CD4-positive, alpha-beta T cell (primary cell): Measurements from ENCODE around the gene PLXNB3. TPM values are rescaled to one million over a fixed set of nuclear protein-coding genes. Genes with fewer than 3 reads are reported as not detected.

Experiments
- ATAC-seq: fragments of 200-7000 bp; cut with Tn5 transposase; one replicate; pipeline ENCODE4 v1.10.0; 2022; ENCODE audit warnings: mild to moderate bottlenecking; ENCODE audit not compliant: poor library complexity
- CTCF ChIA-PET: fragments of 350-600 bp; sonication (Branson Sonifier 250); formaldehyde crosslinking; loops from one replicate; lab custom pipeline; 2021; ENCODE audit warnings: antibody characterized with exemption, inconsistent platforms; lab: Charles Lee
- POLR2A ChIA-PET: fragments of 350-600 bp; sonication (Branson Sonifier 250); formaldehyde crosslinking; loops from one replicate; lab custom pipeline; 2021; ENCODE audit warnings: antibody characterized with exemption, inconsistent platforms; lab: Charles Lee
- DNase-seq, 14 experiments: peaks; one replicate each; pipeline ENCODE4 v3.0.0-alpha.2; 2013 to 2020; ENCODE audit warnings: mixed read lengths in 2 of 14
- H3K27ac ChIP-seq, 2 donors: one replicate each; pipeline versions ENCODE4 v1.5.1 to v1.7.0; 2013; ENCODE audit warnings: low read length in 2 of 2, low read depth in 1 of 2, mild to moderate bottlenecking in 1 of 2
- H3K27me3 ChIP-seq, 2 experiments: 1 replicate in 1 of 2; 2 replicates in 1 of 2; pipeline versions ENCODE4 v1.6.1 to v1.7.0; 2013; ENCODE audit warnings: low read length in 2 of 2, control low read depth in 1 of 2, mild to moderate bottlenecking in 1 of 2, moderate library complexity in 1 of 2; ENCODE audit not compliant: insufficient read depth in 2 of 2, control insufficient read depth in 1 of 2
- H3K36me3 ChIP-seq: one replicate; pipeline ENCODE4 v1.6.1; 2013; ENCODE audit warnings: low read length, control low read depth; ENCODE audit not compliant: insufficient read depth
- H3K4me1 ChIP-seq: one replicate; pipeline ENCODE4 v1.6.1; 2013; ENCODE audit warnings: low read length, control low read depth; ENCODE audit not compliant: insufficient read depth
- H3K4me3 ChIP-seq: one replicate; pipeline ENCODE4 v1.5.1; 2013; ENCODE audit warnings: mild to moderate bottlenecking, low read length, moderate library complexity
- H3K9me3 ChIP-seq, 2 experiments: 1 replicate in 1 of 2; 2 replicates in 1 of 2; pipeline versions ENCODE4 v1.6.1 to v1.7.0; 2013; ENCODE audit warnings: low read length in 2 of 2, mild to moderate bottlenecking in 2 of 2, control low read depth in 1 of 2, moderate library complexity in 1 of 2; ENCODE audit not compliant: control insufficient read depth in 1 of 2, insufficient read depth in 1 of 2
- H3K27ac Mint-ChIP-seq: one replicate; pipeline ENCODE4 v1.8.0; 2020; ENCODE audit warnings: mixed read lengths
- H3K27me3 Mint-ChIP-seq: one replicate; pipeline ENCODE4 v1.8.0; 2021; ENCODE audit warnings: mixed read lengths
- H3K36me3 Mint-ChIP-seq: one replicate; pipeline ENCODE4 v1.8.0; 2021; ENCODE audit warnings: low read depth, mixed read lengths
- H3K4me1 Mint-ChIP-seq: one replicate; pipeline ENCODE4 v1.8.0; 2021; ENCODE audit warnings: low read depth, mixed read lengths
- H3K4me3 Mint-ChIP-seq: one replicate; pipeline ENCODE4 v1.8.0; 2020; ENCODE audit warnings: mild to moderate bottlenecking, mixed read lengths
- H3K9me3 Mint-ChIP-seq: one replicate; pipeline ENCODE4 v1.8.0; 2020; ENCODE audit warnings: mixed read lengths
- intact Hi-C, 2 experiments: fragments of 100-400 bp; cut with DNase I in 1 of 2; cut with micrococcal nuclease in 1 of 2; formaldehyde crosslinking; loops; one replicate each; pipeline versions ENCODE4 v1.15.1 to v1.9.0; 2023 to 2025; cut with DNase I, micrococcal nuclease
- total RNA-seq, 174 experiments: library from RNA in 2 of 174; stranded (reverse) in 2 of 174; gene quantifications; one replicate each; pipeline ENCODE4 v1.2.3 and lab custom pipeline; 2021 to 2026
- TF ChIP-seq, protein P1 (sequence below): fragments of 200-600 bp; IDR thresholded peaks from one replicate; pipeline ENCODE4 v1.8.0; 2022; ENCODE audit warnings: antibody characterized with exemption, mild to moderate bottlenecking

The PLXNB3 gene
- total RNA-seq, 2 experiments from 2014 or later, result not detected

GRCh38 chrX:153773741-153774575, 9.9 kb downstream of the PLXNB3 start:
- intact Hi-C loops, result no loop called here
- H3K4me3 Mint-ChIP-seq, result no peak overlapping the region
- CTCF ChIA-PET, result no interaction called here

DNA sequence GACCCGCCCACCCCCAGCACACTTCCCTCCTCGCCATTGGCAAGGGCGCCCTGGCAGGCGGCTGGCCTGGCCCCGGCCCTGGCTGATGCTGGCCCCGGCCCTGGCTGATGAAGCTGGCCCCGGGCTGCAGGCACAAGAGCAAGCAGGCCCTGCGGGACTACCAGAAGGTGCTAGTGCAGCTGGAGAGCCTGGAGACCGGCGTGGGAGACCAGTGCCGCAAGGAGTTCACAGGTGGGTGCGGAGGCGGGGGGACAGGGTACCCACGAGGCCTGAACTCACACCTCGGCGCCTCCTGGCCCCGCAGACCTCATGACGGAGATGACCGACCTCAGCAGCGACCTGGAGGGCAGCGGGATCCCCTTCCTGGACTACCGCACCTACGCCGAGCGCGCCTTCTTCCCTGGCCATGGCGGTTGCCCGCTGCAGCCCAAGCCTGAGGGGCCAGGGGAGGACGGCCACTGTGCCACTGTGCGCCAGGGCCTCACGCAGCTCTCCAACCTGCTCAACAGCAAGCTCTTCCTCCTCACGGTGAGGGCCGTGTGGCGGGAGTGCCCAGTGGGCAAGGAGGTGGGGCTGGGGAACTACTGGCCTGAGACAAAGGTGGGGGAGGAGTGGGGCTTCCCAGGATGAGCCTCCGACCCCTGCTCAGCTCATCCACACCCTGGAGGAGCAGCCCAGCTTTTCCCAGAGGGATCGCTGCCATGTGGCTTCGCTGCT, 10.7 kb downstream of the PLXNB3 start:
- no peaks in the 10 kb centered on the region for H3K4me1 Mint-ChIP-seq
- Histone ChIP-seq H3K4me1 (no peaks in the 10 kb centered on the region), H3K9me3 (no peaks in the 10 kb centered on the region), H3K27ac (no peak overlapping the region), H3K27me3 (no peaks in the 10 kb centered on the region), H3K36me3 (no peaks in the 10 kb centered on the region), H3K4me3 (no peak overlapping the region)
- H3K27ac Mint-ChIP-seq, result no peak overlapping the region
- intact Hi-C loops, result no loop called here
- ATAC-seq (no peak), DNase-seq (no peak)
- H3K36me3 Mint-ChIP-seq, result no peaks in the 10 kb centered on the region
- TF ChIP-seq, protein P1, sequence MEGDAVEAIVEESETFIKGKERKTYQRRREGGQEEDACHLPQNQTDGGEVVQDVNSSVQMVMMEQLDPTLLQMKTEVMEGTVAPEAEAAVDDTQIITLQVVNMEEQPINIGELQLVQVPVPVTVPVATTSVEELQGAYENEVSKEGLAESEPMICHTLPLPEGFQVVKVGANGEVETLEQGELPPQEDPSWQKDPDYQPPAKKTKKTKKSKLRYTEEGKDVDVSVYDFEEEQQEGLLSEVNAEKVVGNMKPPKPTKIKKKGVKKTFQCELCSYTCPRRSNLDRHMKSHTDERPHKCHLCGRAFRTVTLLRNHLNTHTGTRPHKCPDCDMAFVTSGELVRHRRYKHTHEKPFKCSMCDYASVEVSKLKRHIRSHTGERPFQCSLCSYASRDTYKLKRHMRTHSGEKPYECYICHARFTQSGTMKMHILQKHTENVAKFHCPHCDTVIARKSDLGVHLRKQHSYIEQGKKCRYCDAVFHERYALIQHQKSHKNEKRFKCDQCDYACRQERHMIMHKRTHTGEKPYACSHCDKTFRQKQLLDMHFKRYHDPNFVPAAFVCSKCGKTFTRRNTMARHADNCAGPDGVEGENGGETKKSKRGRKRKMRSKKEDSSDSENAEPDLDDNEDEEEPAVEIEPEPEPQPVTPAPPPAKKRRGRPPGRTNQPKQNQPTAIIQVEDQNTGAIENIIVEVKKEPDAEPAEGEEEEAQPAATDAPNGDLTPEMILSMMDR, result no peak
- H3K9me3 Mint-ChIP-seq, result no peaks in the 10 kb centered on the region
- CTCF ChIA-PET, result no interaction called here
- H3K27me3 Mint-ChIP-seq, result no peaks in the 10 kb centered on the region
- POLR2A ChIA-PET, result no interaction called here
- H3K4me3 Mint-ChIP-seq, result no peak overlapping the region

More at GRCh38 chrX:153773741-153774575, 9.9 kb downstream of the PLXNB3 start:
- ATAC-seq, result no peak
- H3K9me3 ChIP-seq, result no peaks in the 10 kb centered on the region
- Mint-ChIP-seq H3K27ac (no peak overlapping the region), H3K9me3 (no peaks in the 10 kb centered on the region), H3K4me1 (no peaks in the 10 kb centered on the region), H3K36me3 (no peaks in the 10 kb centered on the region), H3K27me3 (no peaks in the 10 kb centered on the region)
- H3K27me3 ChIP-seq, result no peaks in the 10 kb centered on the region
- no peak for DNase-seq
- H3K27ac ChIP-seq, result no peak overlapping the region
- no peaks in the 10 kb centered on the region for H3K4me1 ChIP-seq
- POLR2A ChIA-PET, result no interaction called here
- H3K36me3 ChIP-seq, result no peaks in the 10 kb centered on the region
- H3K4me3 ChIP-seq, result no peak overlapping the region
- TF ChIP-seq, protein P1, result no peak

- no peak overlapping the region for H3K27ac Mint-ChIP-seq
- ChIA-PET POLR2A (no interaction called here), CTCF (no interaction called here)
- Histone ChIP-seq H3K27ac (no peak overlapping the region), H3K27me3 (peaks cover 0 to 4% of the 10 kb centered on the region in 2 experiments), H3K4me1 (no peaks in the 10 kb centered on the region), H3K4me3 (no peak overlapping the region), H3K36me3 (no peaks in the 10 kb centered on the region), H3K9me3 (peaks cover 0 to 6% of the 10 kb centered on the region in 2 experiments)
- no peaks in the 10 kb centered on the region for H3K36me3 Mint-ChIP-seq
- TF ChIP-seq, protein P1, result no peak
- no peak overlapping the region for H3K4me3 Mint-ChIP-seq
- peaks cover 5% of the 10 kb centered on the region for H3K27me3 Mint-ChIP-seq
- no peak for ATAC-seq
- intact Hi-C loops, result no loop called here
- H3K4me1 Mint-ChIP-seq, result peaks cover 5% of the 10 kb centered on the region
- no peaks in the 10 kb centered on the region for H3K9me3 Mint-ChIP-seq
- DNase-seq, result no peak
Measured at GRCh38 chrX:153775293-153776119, 11.5 kb downstream of the PLXNB3 start.
